ENCODE results near the gene SIX3. TPM values are rescaled to one million over a fixed set of nuclear protein-coding genes. Genes with fewer than 3 reads are reported as not detected.

SIX3 gene
- polyA plus RNA-seq, 2 of the 4 experiments (the other 2 are of a cell fraction), result 0.22 to 0.59 TPM

GRCh38 chr2:44944102-44944951, 2.8 kb downstream of the SIX3 start:
- no peak for ATAC-seq
- ChIA-PET CTCF (interaction anchor here (1.0 to 2.9 kb wide), 2 partner anchors 11 to 465 kb away, joined by 3 to 18 read pairs; no protein-coding TSS in a partner anchor), POLR2A (no interaction called here)
- Histone ChIP-seq H3K4me2 (no peak overlapping the region), H3K9me3 (no peaks in the 10 kb centered on the region), H3K4me3 (no peak overlapping the region), H3K4me1 (peaks cover 16% of the 10 kb centered on the region), H3K27ac (no peak overlapping the region)
- TF ChIP-seq MAZ (IDR thresholded peaks at IDR 0.05; ENCODE audit: borderline replicate concordance, low read depth, low read length) (no peak), CTCF (IDR thresholded peaks at IDR 0.05) (no peak), CEBPB (IDR thresholded peaks at IDR 0.05) (no peak), MAFK (IDR thresholded peaks at IDR 0.05; ENCODE audit: partially characterized antibody) (no peak), MAX (IDR thresholded peaks at IDR 0.05) (no peak), JUNB (IDR thresholded peaks at IDR 0.05) (no peak), USF2 (IDR thresholded peaks at IDR 0.05) (no peak), RCOR1 (IDR thresholded peaks at IDR 0.05; ENCODE audit: low read depth, low read length) (no peak), HEYL (CRISPR knock-in tag; IDR thresholded peaks at IDR 0.05) (no peak), PHF8 (IDR thresholded peaks at IDR 0.05; ENCODE audit: borderline replicate concordance, low read depth) (no peak), HOXA7 (CRISPR knock-in tag; IDR thresholded peaks at IDR 0.05) (no peak)
- FAIRE-seq, result no peak
- no peak for DNase-seq (ENCODE audit: low read depth in 1 of 2, low spot score in 1 of 2)
- WGBS (ENCODE audit: missing lambda C conversion rate), result 95% methylated on average over 61 of the region's 62 CpGs

- POLR2A ChIA-PET, result no interaction called here
- CTCF ChIA-PET, result no interaction called here
- Histone ChIP-seq H3K4me2 (no peak overlapping the region), H3K9me3 (no peaks in the 10 kb centered on the region), H3K27ac (no peak overlapping the region), H3K4me3 (no peak overlapping the region), H3K4me1 (peaks cover 8% of the 10 kb centered on the region; the same call in 2 of the 3 replicates)
- 85% methylated on average over 18 of the region's 18 CpGs for WGBS (ENCODE audit: missing lambda C conversion rate)
- DNase-seq (ENCODE audit: low read depth in 1 of 2, low spot score in 1 of 2), result no peak
- no peak for FAIRE-seq
- ATAC-seq, result no peak
- TF ChIP-seq HMGXB4 (CRISPR knock-in tag; IDR thresholded peaks at IDR 0.05; ENCODE audit: borderline replicate concordance), result no peak
- no peak for TF ChIP-seq MAX (IDR thresholded peaks at IDR 0.05)
- TF ChIP-seq RCOR1 (IDR thresholded peaks at IDR 0.05; ENCODE audit: low read depth, low read length), result no peak
- TF ChIP-seq TFCP2L1 (CRISPR knock-in tag; IDR thresholded peaks at IDR 0.05), result no peak
- TF ChIP-seq ZSCAN20 (CRISPR knock-in tag; IDR thresholded peaks at IDR 0.05), result no peak
- TF ChIP-seq EP300 (IDR thresholded peaks at IDR 0.05), result no peak
- TF ChIP-seq CEBPB (IDR thresholded peaks at IDR 0.05), result no peak
- no peak for TF ChIP-seq TP53 (CRISPR knock-in tag; IDR thresholded peaks at IDR 0.05)
- TF ChIP-seq BCL3 (IDR thresholded peaks at IDR 0.05), result no peak
- TF ChIP-seq GATA3 (IDR thresholded peaks at IDR 0.05; ENCODE audit: borderline replicate concordance), result no peak
- no peak for TF ChIP-seq MAZ (IDR thresholded peaks at IDR 0.05; ENCODE audit: borderline replicate concordance, low read depth, low read length)
- TF ChIP-seq JUNB (IDR thresholded peaks at IDR 0.05), result no peak
- TF ChIP-seq CHD4 (IDR thresholded peaks at IDR 0.05; ENCODE audit: borderline replicate concordance), result no peak
Observed at GRCh38 chr2:44944952-44945612, 3.6 kb downstream of the SIX3 start.
